NB4 (cell line): ENCODE data around the gene LMNTD2.

Experiments
- DNase-seq: peaks from one replicate; pipeline ENCODE4 v3.0.0; 2010; ENCODE audit warnings: low read depth
- H3K4me3 ChIP-seq: one replicate; pipeline ENCODE4 v1.5.1; 2011; ENCODE audit warnings: mild to moderate bottlenecking, low read depth, low read length, moderate library complexity
- CTCF ChIP-seq: IDR thresholded peaks from one replicate; pipeline ENCODE4 v1.5.1; 2012; ENCODE audit warnings: low read depth, low read length
- MAX ChIP-seq: IDR thresholded peaks from 2 replicates; pipeline ENCODE4 v1.6.1; 2011; ENCODE audit warnings: low read depth, low read length
- MYC ChIP-seq: IDR thresholded peaks from 2 replicates; pipeline ENCODE4 v1.6.1; 2011; ENCODE audit warnings: low read depth, low read length
- POLR2A ChIP-seq: IDR thresholded peaks from 2 replicates; pipeline ENCODE4 v1.6.1; 2011; ENCODE audit warnings: mild to moderate bottlenecking; ENCODE audit not compliant: insufficient read length; ENCODE audit errors: extremely low read depth

LMNTD2 gene

GRCh38 chr11:561148-562003, 838 bp upstream of the LMNTD2 start:
- peak; percentile 67 for DNase-seq
- peak overlapping the region; percentile 58 for H3K4me3 ChIP-seq
- TF ChIP-seq MAX: no peak
- TF ChIP-seq POLR2A: no peak

- no peak for TF ChIP-seq MAX
- TF ChIP-seq POLR2A: no peak
- no peak for TF ChIP-seq MYC
- TF ChIP-seq CTCF: no peak
- no peak for DNase-seq
- H3K4me3 ChIP-seq: no peak overlapping the region
These were observed 730 bp downstream of the LMNTD2 start for GRCh38 chr11:559712-560304.

- no peak overlapping the region for H3K4me3 ChIP-seq
- no peak for DNase-seq
- TF ChIP-seq CTCF: no peak
- TF ChIP-seq MYC: no peak
- no peak for TF ChIP-seq MAX
- TF ChIP-seq POLR2A: no peak
These were observed 1.4 kb downstream of the LMNTD2 start for GRCh38 chr11:559020-559620.

- TF ChIP-seq POLR2A: no peak
- TF ChIP-seq MYC: no peak
- no peak for TF ChIP-seq CTCF
- TF ChIP-seq MAX: no peak
- H3K4me3 ChIP-seq: no peak overlapping the region
- no peak for DNase-seq
These were observed 2.0 kb downstream of the LMNTD2 start for GRCh38 chr11:558503-558902.

GRCh38 chr11:557328-558132, 3.0 kb downstream of the LMNTD2 start:
- no peak for TF ChIP-seq MYC
- no peak for TF ChIP-seq MAX
- TF ChIP-seq CTCF: no peak
- TF ChIP-seq POLR2A: no peak
- H3K4me3 ChIP-seq: no peak overlapping the region
- no peak for DNase-seq

- no peak for TF ChIP-seq MYC
- TF ChIP-seq CTCF: no peak
- no peak for TF ChIP-seq MAX
- TF ChIP-seq POLR2A: no peak
- no peak for DNase-seq
- H3K4me3 ChIP-seq: no peak overlapping the region
These were observed 3.8 kb downstream of the LMNTD2 start for GRCh38 chr11:556662-557256.
